CD4-positive, CD25-positive, alpha-beta regulatory T cell (primary cell): ENCODE measurements around the gene KRT33A. TPM values are rescaled to one million over a fixed set of nuclear protein-coding genes. Genes with fewer than 3 reads are reported as not detected.
A peak's percentile ranks its signal among the peaks of the same experiment; 100 is the strongest.

Source experiments
- ATAC-seq, 2 donors: fragments of 150-1000 bp; cut with Tn5 transposase; one replicate each; pipeline ENCODE4 v1.10.0; 2021; ENCODE audit warnings: low read depth in 2 of 2, moderate number of reproducible peaks in 2 of 2, moderate library complexity in 1 of 2
- DNase-seq, 3 donors: peaks; one replicate each; pipeline versions ENCODE4 v3.0.0 to v3.0.0-alpha.2; 2012 to 2022; ENCODE audit warnings: mixed read lengths in 1 of 3
- H3K27ac ChIP-seq: one replicate; pipeline ENCODE4 v1.7.0; 2013; ENCODE audit warnings: mild to moderate bottlenecking, low read length; ENCODE audit not compliant: insufficient read depth, poor library complexity, severe bottlenecking
- H3K27me3 ChIP-seq: one replicate; pipeline ENCODE4 v1.7.0; 2013; ENCODE audit warnings: low read length; ENCODE audit not compliant: control insufficient read depth, insufficient read depth
- H3K36me3 ChIP-seq: one replicate; pipeline ENCODE4 v1.7.0; 2013; ENCODE audit warnings: mild to moderate bottlenecking, low read length, moderate library complexity; ENCODE audit not compliant: control insufficient read depth, insufficient read depth
- H3K4me1 ChIP-seq: 2 replicates; pipeline ENCODE4 v1.7.0; 2013; ENCODE audit warnings: mild to moderate bottlenecking, low read length; ENCODE audit not compliant: insufficient read depth, control insufficient read depth, poor library complexity, severe bottlenecking
- H3K4me3 ChIP-seq: one replicate; pipeline ENCODE4 v1.7.0; 2013; ENCODE audit warnings: low read depth, mild to moderate bottlenecking, low read length, moderate library complexity
- H3K9me3 ChIP-seq, 2 experiments: 1 replicate in 1 of 2; 2 replicates in 1 of 2; pipeline ENCODE4 v1.7.0; 2013; ENCODE audit warnings: low read length in 2 of 2, mild to moderate bottlenecking in 1 of 2, moderate library complexity in 1 of 2; ENCODE audit not compliant: control insufficient read depth in 2 of 2
- H3K27ac Mint-ChIP-seq, 3 donors: one replicate each; pipeline ENCODE4 v1.8.0; 2020 to 2022; ENCODE audit warnings: mild to moderate bottlenecking in 3 of 3, mixed read lengths in 3 of 3, moderate library complexity in 2 of 3
- H3K27me3 Mint-ChIP-seq: one replicate; pipeline ENCODE4 v1.8.0; 2022; ENCODE audit warnings: mild to moderate bottlenecking, mixed read lengths
- H3K36me3 Mint-ChIP-seq: one replicate; pipeline ENCODE4 v1.8.0; 2020; ENCODE audit warnings: mixed read lengths
- H3K4me1 Mint-ChIP-seq, 4 donors: one replicate each; pipeline ENCODE4 v1.8.0; 2020 to 2022; ENCODE audit warnings: mixed read lengths in 4 of 4, mild to moderate bottlenecking in 1 of 4
- H3K4me3 Mint-ChIP-seq, 4 donors: one replicate each; pipeline ENCODE4 v1.8.0; 2020 to 2022; ENCODE audit warnings: mild to moderate bottlenecking in 4 of 4, mixed read lengths in 4 of 4, moderate library complexity in 3 of 4
- H3K9me3 Mint-ChIP-seq, 7 donors: one replicate each; pipeline ENCODE4 v1.8.0; 2020 to 2022; ENCODE audit warnings: mixed read lengths in 7 of 7, mild to moderate bottlenecking in 3 of 7, moderate library complexity in 2 of 7
- polyA plus RNA-seq, 4 donors: library from polyadenylated mRNA; unstranded; fragments of 300-500 nt; fragmentation: Illumina TruSeq; gene quantifications; one replicate each; pipeline ENCODE4 v1.2.3, GENCODE V29; 2021
- total RNA-seq: library from RNA; stranded (reverse); gene quantifications from one replicate; pipeline ENCODE4 v1.2.3, GENCODE V29; 2022

The KRT33A gene
- total and polyA plus RNA-seq, 5 donors from 2014 or later, result not detected

- DNase-seq, result no peak
- H3K4me1 ChIP-seq, result peaks cover 27% of the 10 kb centered on the region
- peak overlapping the region; percentile 28 to 93 (median 75) for H3K27ac Mint-ChIP-seq
- H3K27me3 ChIP-seq, result no peaks in the 10 kb centered on the region
- H3K27ac ChIP-seq, result no peak overlapping the region
- no peak for ATAC-seq
- no peaks in the 10 kb centered on the region for H3K36me3 Mint-ChIP-seq
- H3K36me3 ChIP-seq, result no peaks in the 10 kb centered on the region
- no peak overlapping the region for H3K4me3 ChIP-seq
- H3K4me1 Mint-ChIP-seq, result peaks cover 14 to 44% (median 21%) of the 10 kb centered on the region in 4 donors
- no peaks in the 10 kb centered on the region for H3K9me3 Mint-ChIP-seq
- H3K9me3 ChIP-seq, result no peaks in the 10 kb centered on the region
- H3K4me3 Mint-ChIP-seq, result peak overlapping the region in 1 of 4 donors; percentile 27
- no peaks in the 10 kb centered on the region for H3K27me3 Mint-ChIP-seq
Measured at GRCh38 chr17:41334385-41335305, 16.0 kb downstream of the KRT33A start.

- H3K4me3 ChIP-seq, result no peak overlapping the region
- no peak for ATAC-seq
- no peak overlapping the region for H3K27ac ChIP-seq
- no peaks in the 10 kb centered on the region for H3K27me3 Mint-ChIP-seq
- DNase-seq, result no peak
- peak overlapping the region in 1 of 4 donors; percentile 15 for H3K4me3 Mint-ChIP-seq
- H3K36me3 ChIP-seq, result no peaks in the 10 kb centered on the region
- no peaks in the 10 kb centered on the region for H3K27me3 ChIP-seq
- no peaks in the 10 kb centered on the region for H3K9me3 Mint-ChIP-seq
- peaks cover 6 to 38% (median 12%) of the 10 kb centered on the region in 4 donors for H3K4me1 Mint-ChIP-seq
- H3K4me1 ChIP-seq, result peaks cover 20% of the 10 kb centered on the region
- peak overlapping the region in 2 of 3 donors; percentile 28 to 75 for H3K27ac Mint-ChIP-seq
- no peaks in the 10 kb centered on the region for H3K36me3 Mint-ChIP-seq
- no peaks in the 10 kb centered on the region for H3K9me3 ChIP-seq
Measured at GRCh38 chr17:41333836-41334235, 16.8 kb downstream of the KRT33A start.

- DNase-seq (no peak), ATAC-seq (no peak)
- Histone ChIP-seq H3K9me3 (no peaks in the 10 kb centered on the region), H3K4me1 (peaks cover 14% of the 10 kb centered on the region), H3K27me3 (no peaks in the 10 kb centered on the region), H3K4me3 (no peak overlapping the region), H3K36me3 (no peaks in the 10 kb centered on the region), H3K27ac (no peak overlapping the region)
- Mint-ChIP-seq H3K4me1 (peaks cover 0 to 34% (median 6%) of the 10 kb centered on the region in 4 donors), H3K9me3 (no peaks in the 10 kb centered on the region), H3K27me3 (no peaks in the 10 kb centered on the region), H3K36me3 (no peaks in the 10 kb centered on the region), H3K27ac (peak overlapping the region in 1 of 3 donors; percentile 75), H3K4me3 (no peak overlapping the region)
Measured at GRCh38 chr17:41333098-41333497, 17.5 kb downstream of the KRT33A start.

- no peak for DNase-seq
- Histone ChIP-seq H3K27me3 (no peaks in the 10 kb centered on the region), H3K27ac (no peak overlapping the region), H3K9me3 (no peaks in the 10 kb centered on the region), H3K4me1 (peaks cover 11% of the 10 kb centered on the region), H3K36me3 (no peaks in the 10 kb centered on the region), H3K4me3 (no peak overlapping the region)
- ATAC-seq, result no peak
- H3K27ac Mint-ChIP-seq, result no peak overlapping the region
- H3K27me3 Mint-ChIP-seq, result no peaks in the 10 kb centered on the region
- H3K4me3 Mint-ChIP-seq, result no peak overlapping the region
- peaks cover 0 to 31% (median 5%) of the 10 kb centered on the region in 4 donors for H3K4me1 Mint-ChIP-seq
- H3K36me3 Mint-ChIP-seq, result no peaks in the 10 kb centered on the region
- H3K9me3 Mint-ChIP-seq, result no peaks in the 10 kb centered on the region
Measured at GRCh38 chr17:41332239-41332638, 18.4 kb downstream of the KRT33A start.

- Histone ChIP-seq H3K27me3 (no peaks in the 10 kb centered on the region), H3K9me3 (no peaks in the 10 kb centered on the region), H3K27ac (no peak overlapping the region), H3K4me1 (peaks cover 15% of the 10 kb centered on the region), H3K36me3 (no peaks in the 10 kb centered on the region), H3K4me3 (no peak overlapping the region)
- Mint-ChIP-seq H3K27ac (no peak overlapping the region), H3K9me3 (no peaks in the 10 kb centered on the region), H3K4me3 (no peak overlapping the region), H3K4me1 (peaks cover 0 to 31% (median 5%) of the 10 kb centered on the region in 4 donors), H3K27me3 (no peaks in the 10 kb centered on the region), H3K36me3 (no peaks in the 10 kb centered on the region)
- ATAC-seq (no peak), DNase-seq (no peak)
Measured at GRCh38 chr17:41331606-41332005, 19.0 kb downstream of the KRT33A start.

GRCh38 chr17:41329279-41329948 is 21.2 kb downstream of the KRT33A start:
- Histone ChIP-seq H3K36me3 (no peaks in the 10 kb centered on the region), H3K4me1 (peaks cover 5% of the 10 kb centered on the region), H3K4me3 (no peak overlapping the region), H3K27me3 (no peaks in the 10 kb centered on the region), H3K9me3 (no peaks in the 10 kb centered on the region), H3K27ac (no peak overlapping the region)
- DNase-seq (peak in 1 of 3 donors; percentile 39), ATAC-seq (no peak)
- Mint-ChIP-seq H3K4me1 (peaks cover 0 to 17% (median 5%) of the 10 kb centered on the region in 4 donors), H3K27ac (no peak overlapping the region), H3K36me3 (no peaks in the 10 kb centered on the region), H3K27me3 (no peaks in the 10 kb centered on the region), H3K9me3 (no peaks in the 10 kb centered on the region), H3K4me3 (no peak overlapping the region)

GRCh38 chr17:41328207-41328606 is 22.4 kb downstream of the KRT33A start:
- Histone ChIP-seq H3K4me3 (no peak overlapping the region), H3K27ac (no peak overlapping the region), H3K27me3 (no peaks in the 10 kb centered on the region), H3K36me3 (no peaks in the 10 kb centered on the region), H3K4me1 (peaks cover 5% of the 10 kb centered on the region), H3K9me3 (no peaks in the 10 kb centered on the region)
- Mint-ChIP-seq H3K36me3 (no peaks in the 10 kb centered on the region), H3K4me1 (peaks cover 0 to 17% (median 3%) of the 10 kb centered on the region in 4 donors), H3K4me3 (no peak overlapping the region), H3K27ac (no peak overlapping the region), H3K27me3 (no peaks in the 10 kb centered on the region), H3K9me3 (no peaks in the 10 kb centered on the region)
- no peak for DNase-seq
- no peak for ATAC-seq
